GM20000 (cell line): Measurements from ENCODE around the gene PKP4.

Experiments used
- DNase-seq: peaks from one replicate; pipeline ENCODE4 v3.0.0; 2012; ENCODE audit warnings: low spot score
- TF ChIP-seq, protein P1 (sequence below): IDR thresholded peaks from 2 replicates; pipeline ENCODE4 v1.5.1; 2012; ENCODE audit warnings: mild to moderate bottlenecking, control low read depth; ENCODE audit errors: extremely low read depth, missing control alignments

The PKP4 gene

DNA sequence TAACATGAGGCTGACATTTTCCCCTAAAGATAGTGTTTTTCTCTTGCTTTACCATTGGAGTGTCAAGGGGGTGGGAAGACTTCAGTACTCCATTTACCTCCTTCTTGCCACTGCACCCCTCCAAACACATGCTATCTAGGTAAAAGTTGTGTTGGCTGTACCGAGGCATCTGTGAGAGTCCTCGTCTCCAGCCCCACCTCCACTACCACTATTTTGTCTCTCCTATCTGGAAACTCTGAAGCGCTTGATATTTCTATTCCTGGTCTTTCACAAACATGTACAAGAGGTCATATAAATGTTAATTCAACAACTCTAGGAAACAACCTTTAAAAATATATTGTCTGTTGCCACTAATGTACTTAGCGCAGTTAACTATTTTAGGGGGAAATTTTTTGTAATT lies 132.6 kb downstream of the PKP4 start:
- DNase-seq: no peak
- TF ChIP-seq, protein P1, sequence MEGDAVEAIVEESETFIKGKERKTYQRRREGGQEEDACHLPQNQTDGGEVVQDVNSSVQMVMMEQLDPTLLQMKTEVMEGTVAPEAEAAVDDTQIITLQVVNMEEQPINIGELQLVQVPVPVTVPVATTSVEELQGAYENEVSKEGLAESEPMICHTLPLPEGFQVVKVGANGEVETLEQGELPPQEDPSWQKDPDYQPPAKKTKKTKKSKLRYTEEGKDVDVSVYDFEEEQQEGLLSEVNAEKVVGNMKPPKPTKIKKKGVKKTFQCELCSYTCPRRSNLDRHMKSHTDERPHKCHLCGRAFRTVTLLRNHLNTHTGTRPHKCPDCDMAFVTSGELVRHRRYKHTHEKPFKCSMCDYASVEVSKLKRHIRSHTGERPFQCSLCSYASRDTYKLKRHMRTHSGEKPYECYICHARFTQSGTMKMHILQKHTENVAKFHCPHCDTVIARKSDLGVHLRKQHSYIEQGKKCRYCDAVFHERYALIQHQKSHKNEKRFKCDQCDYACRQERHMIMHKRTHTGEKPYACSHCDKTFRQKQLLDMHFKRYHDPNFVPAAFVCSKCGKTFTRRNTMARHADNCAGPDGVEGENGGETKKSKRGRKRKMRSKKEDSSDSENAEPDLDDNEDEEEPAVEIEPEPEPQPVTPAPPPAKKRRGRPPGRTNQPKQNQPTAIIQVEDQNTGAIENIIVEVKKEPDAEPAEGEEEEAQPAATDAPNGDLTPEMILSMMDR: no peak

DNA sequence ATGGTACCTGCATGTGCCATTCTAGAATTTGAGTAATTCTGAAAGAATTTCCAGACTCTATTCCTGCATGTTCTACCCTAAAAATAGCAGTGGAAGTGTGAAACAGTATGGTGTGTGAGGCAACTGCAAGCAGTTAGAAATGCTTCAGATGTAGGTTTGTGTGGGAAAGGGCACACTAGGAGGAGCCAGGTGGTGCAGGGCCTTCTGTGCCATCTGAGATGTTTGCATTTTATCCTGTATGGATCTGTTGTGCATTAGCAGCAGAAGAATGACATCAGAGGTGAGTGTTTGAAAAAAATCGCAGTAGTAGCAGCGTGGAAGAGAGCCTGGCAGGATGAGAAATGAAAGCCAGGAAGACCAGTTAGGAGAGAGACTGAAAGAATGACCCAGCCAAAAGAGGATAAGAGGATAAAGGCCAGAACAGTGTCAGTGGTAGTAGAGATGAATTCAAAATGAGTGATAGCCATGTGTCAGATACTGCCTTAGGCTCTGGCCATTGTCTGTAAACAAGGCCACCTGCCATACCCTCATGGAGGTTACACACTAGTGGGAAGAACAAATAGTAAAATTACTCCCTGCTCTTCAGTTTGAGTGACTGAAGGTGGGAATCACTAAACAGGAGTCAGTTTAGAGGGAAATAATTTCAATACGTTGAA lies 142.2 kb downstream of the PKP4 start:
- DNase-seq: no peak
- TF ChIP-seq, protein P1: no peak

DNA sequence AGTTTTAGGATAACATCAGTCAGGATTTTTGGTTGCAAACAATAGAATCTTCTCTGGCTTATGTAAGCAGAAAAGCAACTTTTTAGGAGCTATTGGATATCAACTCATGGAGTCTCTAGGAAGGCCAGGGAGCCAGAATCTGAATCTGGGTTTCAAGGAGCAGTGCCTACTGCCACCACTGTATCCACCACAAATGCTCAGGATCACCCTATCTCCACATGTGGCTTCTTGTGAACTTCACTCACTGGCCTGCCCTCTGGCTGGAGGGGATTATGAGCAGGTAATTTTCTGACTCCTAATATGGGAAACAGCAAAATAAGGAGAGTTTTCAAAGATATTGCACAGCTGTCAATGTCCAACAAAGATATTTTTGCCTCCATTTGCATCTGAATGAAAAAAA lies 142.9 kb downstream of the PKP4 start:
- no peak for DNase-seq
- TF ChIP-seq, protein P1: no peak

DNA sequence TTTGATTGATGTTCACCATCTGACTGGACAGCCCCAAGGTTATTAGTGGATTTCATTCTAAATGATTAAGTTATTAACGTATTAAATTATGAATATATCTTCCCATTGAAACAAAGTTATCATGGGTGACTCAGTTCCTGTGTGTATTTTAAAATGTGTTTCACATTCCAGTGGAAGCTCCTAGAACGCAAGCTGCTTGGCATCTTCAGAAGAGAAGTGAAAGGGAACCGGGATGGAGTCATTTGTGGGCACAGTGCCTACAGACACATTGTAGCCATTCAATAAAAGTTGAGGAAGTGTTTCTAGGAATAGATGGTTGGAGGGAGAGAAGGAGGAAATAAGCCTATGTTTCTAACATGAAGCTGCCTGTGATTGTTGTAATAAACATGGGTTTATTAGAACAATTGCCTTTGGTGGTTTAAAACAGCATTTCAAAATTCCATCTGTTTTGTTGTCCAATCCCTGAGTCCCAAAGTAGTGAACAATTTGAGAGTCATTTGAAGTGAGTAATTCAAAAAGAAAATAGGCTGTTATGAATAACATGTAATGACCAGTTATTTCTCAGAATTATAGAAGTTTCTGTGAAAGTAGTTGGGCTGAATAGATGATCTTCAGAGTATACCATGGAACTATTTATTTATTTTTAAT lies 143.5 kb downstream of the PKP4 start:
- DNase-seq: no peak
- TF ChIP-seq, protein P1: no peak

DNA sequence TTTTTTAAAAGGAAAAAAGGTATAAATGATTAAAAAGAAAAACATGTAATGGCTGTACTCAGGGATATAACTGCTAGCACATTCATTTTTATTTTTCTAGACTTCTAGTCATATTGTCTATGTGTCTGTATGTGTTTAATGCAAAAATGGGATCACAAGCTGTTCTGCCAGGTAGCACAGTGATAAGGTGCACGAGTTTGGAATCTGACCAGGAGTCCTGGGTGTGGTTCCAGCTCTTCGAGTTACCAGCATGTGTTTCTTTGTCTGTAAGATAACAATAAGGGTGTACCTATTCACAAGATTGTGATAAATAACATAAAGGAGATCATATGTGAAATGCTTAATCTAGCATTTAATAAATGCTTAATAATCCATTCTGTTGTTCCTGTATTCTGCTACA lies 145.3 kb downstream of the PKP4 start:
- no peak for DNase-seq
- TF ChIP-seq, protein P1: no peak

DNA sequence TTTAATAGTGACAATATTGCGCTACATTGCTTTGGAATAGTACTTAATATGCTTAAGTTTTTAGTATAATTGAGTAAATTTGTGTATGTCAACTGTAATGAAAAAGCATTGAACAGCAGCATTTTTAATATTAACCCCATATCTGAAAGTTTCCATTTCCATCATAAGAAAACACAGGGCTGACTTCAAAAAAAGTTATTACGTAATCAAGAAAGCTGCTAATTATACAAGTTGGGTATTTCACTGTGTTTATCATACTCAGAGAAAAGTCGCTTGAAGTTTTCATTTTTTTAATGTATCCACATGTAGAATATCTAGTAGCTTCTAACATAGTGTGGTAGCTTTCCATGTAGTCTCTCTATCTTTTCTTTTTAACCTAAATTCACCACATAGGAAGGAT lies 146.5 kb downstream of the PKP4 start:
- no peak for DNase-seq
- TF ChIP-seq, protein P1: no peak

DNA sequence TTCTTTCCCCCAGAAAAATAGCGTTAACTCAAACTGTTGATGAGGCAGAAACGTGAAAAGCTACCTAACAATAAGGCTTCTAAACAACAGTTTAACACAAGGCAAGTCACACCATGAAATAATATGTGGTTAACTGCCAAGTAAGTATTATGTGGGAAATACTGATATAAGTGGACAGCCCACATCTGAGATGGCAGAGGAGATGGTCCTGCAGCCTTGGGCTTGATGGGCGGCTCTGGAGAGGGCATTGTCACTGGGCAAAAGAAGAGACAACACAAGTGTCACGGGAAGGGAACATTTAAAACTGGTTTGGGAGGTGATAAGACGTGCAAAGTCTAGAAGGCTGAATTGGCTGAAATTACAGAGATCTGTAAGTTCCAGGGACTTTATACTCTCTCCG lies 147.2 kb downstream of the PKP4 start:
- TF ChIP-seq, protein P1: no peak

More for the DNA sequence above, 147.2 kb downstream of the PKP4 start:
- no peak for DNase-seq
